ENCODE data around the gene TMEM255B. TPM values are rescaled to one million over a fixed set of nuclear protein-coding genes. Genes with fewer than 3 reads are reported as not detected.

The TMEM255B gene
- total RNA-seq, 1 experiment from 2014 or later = 26.3 TPM

DNA sequence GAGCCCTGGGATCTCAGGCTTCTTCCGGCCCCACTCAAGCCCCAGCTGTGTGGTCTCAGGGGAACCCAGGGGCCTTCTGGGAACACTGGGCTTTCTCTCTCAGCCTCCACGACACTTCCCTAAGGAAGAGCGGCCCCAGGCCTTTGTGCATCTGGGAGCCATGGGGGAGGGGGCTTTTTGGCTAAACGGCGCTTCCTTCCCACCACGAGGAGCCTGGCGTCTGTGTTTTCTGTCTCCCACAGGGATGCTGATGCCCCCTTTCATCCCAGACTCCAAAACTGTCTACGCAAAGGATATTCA, 24.2 kb upstream of the TMEM255B start:
- H3K27ac ChIP-seq (ENCODE audit: low read length) = no peak overlapping the region
- no peak for ATAC-seq
- H3K9me3 ChIP-seq (ENCODE audit: control insufficient read depth, insufficient read depth, low read depth, low read length) = no peaks in the 10 kb centered on the region
- intact Hi-C loops (cut with micrococcal nuclease; ENCODE audit: unreplicated experiment) (no loop called here), in situ Hi-C loops (cut with HindIII; ENCODE audit: low pct_unique_long_range_greater_than_20kb, low sequenced_read_pairs) (no loop called here)
- BruUV-seq (replicated peaks) = no TSS peak
- no peak for DNase-seq (ENCODE audit: low read depth, low spot score)
- H3K36me3 ChIP-seq (ENCODE audit: control insufficient read depth, insufficient read depth, low read length) = no peaks in the 10 kb centered on the region
- no peak overlapping the region for H3K4me3 ChIP-seq (ENCODE audit: low read depth in 2 of 2, low read length in 2 of 2)
- POLR2A ChIA-PET = no interaction called here
- H3K27me3 ChIP-seq (ENCODE audit: control insufficient read depth, insufficient read depth, low read length) = no peaks in the 10 kb centered on the region
- no peaks in the 10 kb centered on the region for H3K4me1 ChIP-seq (ENCODE audit: control insufficient read depth, insufficient read depth, low read length)
- no peak for TF ChIP-seq SIN3A (IDR thresholded peaks at IDR 0.05; ENCODE audit: borderline replicate concordance, insufficient read depth, low read depth, low read length)
- CTCF ChIA-PET = no interaction called here

- ChIA-PET CTCF (no interaction called here), POLR2A (no interaction called here)
- ATAC-seq = no peak
- H3K9me3 ChIP-seq (ENCODE audit: control insufficient read depth, insufficient read depth, low read depth, low read length) = no peaks in the 10 kb centered on the region
- DNase-seq (ENCODE audit: low read depth, low spot score) = no peak
- no peak overlapping the region for H3K27ac ChIP-seq (ENCODE audit: low read length)
- TF ChIP-seq CTCF (IDR thresholded peaks at IDR 0.05) (no peak), TCF7L2 (IDR thresholded peaks at IDR 0.05; ENCODE audit: low read depth, low read length) (no peak), SIN3A (IDR thresholded peaks at IDR 0.05; ENCODE audit: borderline replicate concordance, insufficient read depth, low read depth, low read length) (no peak), POLR2AphosphoS5 (IDR thresholded peaks at IDR 0.05; ENCODE audit: low read depth, low read length) (no peak), REST (IDR thresholded peaks at IDR 0.05; ENCODE audit: insufficient read depth in 1 of 2, low read depth in 2 of 2, low read length in 1 of 2) (no peak)
- H3K36me3 ChIP-seq (ENCODE audit: control insufficient read depth, insufficient read depth, low read length) = no peaks in the 10 kb centered on the region
- intact Hi-C loops (cut with micrococcal nuclease; ENCODE audit: unreplicated experiment) (no loop called here), in situ Hi-C loops (cut with HindIII; ENCODE audit: low pct_unique_long_range_greater_than_20kb, low sequenced_read_pairs) (no loop called here)
- no peaks in the 10 kb centered on the region for H3K27me3 ChIP-seq (ENCODE audit: control insufficient read depth, insufficient read depth, low read length)
- no peaks in the 10 kb centered on the region for H3K4me1 ChIP-seq (ENCODE audit: control insufficient read depth, insufficient read depth, low read length)
- no TSS peak for BruUV-seq (replicated peaks)
- H3K4me3 ChIP-seq (ENCODE audit: low read depth in 2 of 2, low read length in 2 of 2) = no peak overlapping the region
Measured at GRCh38 chr13:113735194-113735593, 23.8 kb upstream of the TMEM255B start.

DNA sequence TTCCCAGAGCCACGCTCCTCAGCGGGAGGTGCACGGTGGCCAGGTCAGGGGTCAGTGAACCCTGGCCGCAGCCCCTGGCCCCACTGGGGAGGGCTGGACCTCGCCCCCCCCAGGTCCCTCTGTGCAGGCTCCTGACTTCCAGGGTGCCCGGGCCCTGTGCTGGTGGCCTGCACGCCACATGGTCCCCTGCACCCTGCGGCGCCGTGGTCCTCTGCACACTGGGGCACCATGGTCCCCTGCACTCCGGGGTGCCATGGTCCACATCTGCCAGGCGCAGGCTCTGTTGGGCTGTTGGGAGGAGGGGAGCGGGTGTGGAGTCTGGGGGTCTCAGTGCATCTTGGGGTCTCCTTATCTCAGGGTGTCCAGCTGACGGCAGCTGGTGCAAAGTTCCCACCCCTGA, 23.3 kb upstream of the TMEM255B start:
- in situ Hi-C loops (cut with HindIII; ENCODE audit: low pct_unique_long_range_greater_than_20kb, low sequenced_read_pairs) (no loop called here), intact Hi-C loops (cut with micrococcal nuclease; ENCODE audit: unreplicated experiment) (no loop called here)
- H3K4me1 ChIP-seq (ENCODE audit: control insufficient read depth, insufficient read depth, low read length) = no peaks in the 10 kb centered on the region
- TF ChIP-seq POLR2AphosphoS5 (IDR thresholded peaks at IDR 0.05; ENCODE audit: low read depth, low read length) (no peak), REST (IDR thresholded peaks at IDR 0.05; ENCODE audit: insufficient read depth in 1 of 2, low read depth in 2 of 2, low read length in 1 of 2) (no peak), TCF7L2 (IDR thresholded peaks at IDR 0.05; ENCODE audit: low read depth, low read length) (no peak), CTCF (IDR thresholded peaks at IDR 0.05) (no peak), SIN3A (IDR thresholded peaks at IDR 0.05; ENCODE audit: borderline replicate concordance, insufficient read depth, low read depth, low read length) (no peak)
- BruUV-seq (replicated peaks) = no TSS peak
- ChIA-PET CTCF (no interaction called here), POLR2A (no interaction called here)
- H3K36me3 ChIP-seq (ENCODE audit: control insufficient read depth, insufficient read depth, low read length) = no peaks in the 10 kb centered on the region
- ATAC-seq = no peak
- H3K27ac ChIP-seq (ENCODE audit: low read length) = no peak overlapping the region
- DNase-seq (ENCODE audit: low read depth, low spot score) = no peak
- H3K9me3 ChIP-seq (ENCODE audit: control insufficient read depth, insufficient read depth, low read depth, low read length) = no peaks in the 10 kb centered on the region
- H3K4me3 ChIP-seq (ENCODE audit: low read depth in 2 of 2, low read length in 2 of 2) = no peak overlapping the region
- no peaks in the 10 kb centered on the region for H3K27me3 ChIP-seq (ENCODE audit: control insufficient read depth, insufficient read depth, low read length)

Data from Panc1 (cell line).